ENCODE data around the gene GDI2.

GDI2 gene

GRCh38 chr10:5794236-5794635, 19.0 kb downstream of the GDI2 start:
- no peaks in the 10 kb centered on the region for H4K20me1 ChIP-seq (ENCODE audit: insufficient read depth, low read length)
- H3K27ac ChIP-seq (ENCODE audit: low read length): no peak overlapping the region
- no peaks in the 10 kb centered on the region for H3K4me1 ChIP-seq (ENCODE audit: low read length)
- H3K4me2 ChIP-seq (ENCODE audit: low read length): no peak overlapping the region
- no peak for TF ChIP-seq EZH2phosphoT487 (IDR thresholded peaks at IDR 0.05; ENCODE audit: low read depth)
- TF ChIP-seq CTCF (IDR thresholded peaks at IDR 0.05; ENCODE audit: low read depth, low read length): no peak
- H3K4me3 ChIP-seq (ENCODE audit: low read length): no peak overlapping the region
- peaks cover 36% of the 10 kb centered on the region for H3K79me2 ChIP-seq (ENCODE audit: low read length)
- no peaks in the 10 kb centered on the region for H3K9me3 ChIP-seq (ENCODE audit: insufficient read depth, low read length)
- no peak overlapping the region for H3K9ac ChIP-seq (ENCODE audit: low read length)
- H3K36me3 ChIP-seq (replicated peaks; ENCODE audit: low read depth, low read length): peaks cover 30% of the 10 kb centered on the region
- H3K27me3 ChIP-seq (ENCODE audit: low read depth, low read length): no peaks in the 10 kb centered on the region
- H2AFZ ChIP-seq (ENCODE audit: low read depth, low read length): no peak overlapping the region

GRCh38 chr10:5789626-5790025, 23.6 kb downstream of the GDI2 start:
- no peak for TF ChIP-seq CTCF (IDR thresholded peaks at IDR 0.05; ENCODE audit: low read depth, low read length)
- H3K36me3 ChIP-seq (replicated peaks; ENCODE audit: low read depth, low read length): peaks cover 50% of the 10 kb centered on the region
- no peak overlapping the region for H3K4me3 ChIP-seq (ENCODE audit: low read length)
- H4K20me1 ChIP-seq (ENCODE audit: insufficient read depth, low read length): peaks cover 7% of the 10 kb centered on the region
- H3K79me2 ChIP-seq (ENCODE audit: low read length): peaks cover 47% of the 10 kb centered on the region
- no peaks in the 10 kb centered on the region for H3K9me3 ChIP-seq (ENCODE audit: insufficient read depth, low read length)
- no peak overlapping the region for H2AFZ ChIP-seq (ENCODE audit: low read depth, low read length)
- no peaks in the 10 kb centered on the region for H3K27me3 ChIP-seq (ENCODE audit: low read depth, low read length)
- H3K9ac ChIP-seq (ENCODE audit: low read length): no peak overlapping the region
- H3K4me1 ChIP-seq (ENCODE audit: low read length): no peaks in the 10 kb centered on the region
- no peak overlapping the region for H3K27ac ChIP-seq (ENCODE audit: low read length)
- H3K4me2 ChIP-seq (ENCODE audit: low read length): no peak overlapping the region

- H3K27ac ChIP-seq (ENCODE audit: low read length): no peak overlapping the region
- no peaks in the 10 kb centered on the region for H3K9me3 ChIP-seq (ENCODE audit: insufficient read depth, low read length)
- peaks cover 46% of the 10 kb centered on the region for H3K79me2 ChIP-seq (ENCODE audit: low read length)
- peaks cover 7% of the 10 kb centered on the region for H4K20me1 ChIP-seq (ENCODE audit: insufficient read depth, low read length)
- H3K9ac ChIP-seq (ENCODE audit: low read length): no peak overlapping the region
- H2AFZ ChIP-seq (ENCODE audit: low read depth, low read length): no peak overlapping the region
- TF ChIP-seq EZH2phosphoT487 (IDR thresholded peaks at IDR 0.05; ENCODE audit: low read depth): no peak
- TF ChIP-seq CTCF (IDR thresholded peaks at IDR 0.05; ENCODE audit: low read depth, low read length): no peak
- H3K4me2 ChIP-seq (ENCODE audit: low read length): no peak overlapping the region
- H3K27me3 ChIP-seq (ENCODE audit: low read depth, low read length): no peaks in the 10 kb centered on the region
- H3K36me3 ChIP-seq (replicated peaks; ENCODE audit: low read depth, low read length): peaks cover 51% of the 10 kb centered on the region
- no peaks in the 10 kb centered on the region for H3K4me1 ChIP-seq (ENCODE audit: low read length)
- H3K4me3 ChIP-seq (ENCODE audit: low read length): no peak overlapping the region
Measured at GRCh38 chr10:5788969-5789368, 24.3 kb downstream of the GDI2 start.

GRCh38 chr10:5783300-5783699, 29.9 kb downstream of the GDI2 start:
- no peak overlapping the region for H3K4me3 ChIP-seq (ENCODE audit: low read length)
- no peak for TF ChIP-seq EZH2phosphoT487 (IDR thresholded peaks at IDR 0.05; ENCODE audit: low read depth)
- no peak for TF ChIP-seq CTCF (IDR thresholded peaks at IDR 0.05; ENCODE audit: low read depth, low read length)
- H3K4me1 ChIP-seq (ENCODE audit: low read length): no peaks in the 10 kb centered on the region
- H3K79me2 ChIP-seq (ENCODE audit: low read length): peaks cover 74% of the 10 kb centered on the region
- H3K4me2 ChIP-seq (ENCODE audit: low read length): no peak overlapping the region
- H2AFZ ChIP-seq (ENCODE audit: low read depth, low read length): no peak overlapping the region
- peaks cover 26% of the 10 kb centered on the region for H4K20me1 ChIP-seq (ENCODE audit: insufficient read depth, low read length)
- peaks cover 54% of the 10 kb centered on the region for H3K36me3 ChIP-seq (replicated peaks; ENCODE audit: low read depth, low read length)
- no peaks in the 10 kb centered on the region for H3K27me3 ChIP-seq (ENCODE audit: low read depth, low read length)
- H3K9me3 ChIP-seq (ENCODE audit: insufficient read depth, low read length): no peaks in the 10 kb centered on the region
- no peak overlapping the region for H3K27ac ChIP-seq (ENCODE audit: low read length)
- H3K9ac ChIP-seq (ENCODE audit: low read length): no peak overlapping the region
